Central memory CD8-positive, alpha-beta T cell (primary cell): ENCODE measurements around the gene MPRIP.

Experiments used
- ATAC-seq: fragments of 150-1000 bp; cut with Tn5 transposase; replicated peaks from 2 replicates; pipeline ENCODE4 v1.10.0; 2022; ENCODE audit warnings: mild to moderate bottlenecking, moderate FRiP score, moderate number of reproducible peaks; ENCODE audit not compliant: poor library complexity, severe bottlenecking; ENCODE audit errors: extremely low read depth
- DNase-seq, 2 donors: peaks; one replicate each; pipeline ENCODE4 v3.0.0; 2021; ENCODE audit warnings: low spot score in 2 of 2
- H3K27ac Mint-ChIP-seq: one replicate; pipeline ENCODE4 v1.8.0; 2022; ENCODE audit warnings: low read depth, mild to moderate bottlenecking, moderate library complexity, mixed read lengths
- H3K27me3 Mint-ChIP-seq: one replicate; pipeline ENCODE4 v1.8.0; 2022; ENCODE audit warnings: mixed read lengths
- H3K36me3 Mint-ChIP-seq: one replicate; pipeline ENCODE4 v1.8.0; 2022; ENCODE audit warnings: mild to moderate bottlenecking, moderate library complexity, mixed read lengths; ENCODE audit not compliant: insufficient read depth
- H3K4me1 Mint-ChIP-seq: one replicate; pipeline ENCODE4 v1.8.0; 2022; ENCODE audit warnings: mixed read lengths
- H3K4me3 Mint-ChIP-seq: one replicate; pipeline ENCODE4 v1.8.0; 2022; ENCODE audit warnings: mild to moderate bottlenecking, moderate library complexity, mixed read lengths
- H3K9me3 Mint-ChIP-seq: one replicate; pipeline ENCODE4 v1.8.0; 2022; ENCODE audit warnings: mixed read lengths

The MPRIP gene

GRCh38 chr17:17084941-17085340 lies 42.7 kb downstream of the MPRIP start:
- peaks cover 55% of the 10 kb centered on the region for H3K4me1 Mint-ChIP-seq
- no peaks in the 10 kb centered on the region for H3K9me3 Mint-ChIP-seq
- H3K27ac Mint-ChIP-seq = no peak overlapping the region
- H3K4me3 Mint-ChIP-seq = no peak overlapping the region
- H3K36me3 Mint-ChIP-seq = peaks cover 10% of the 10 kb centered on the region
- DNase-seq (no peak), ATAC-seq (no peak)
- no peaks in the 10 kb centered on the region for H3K27me3 Mint-ChIP-seq

- Mint-ChIP-seq H3K4me1 (peaks cover 53% of the 10 kb centered on the region), H3K27ac (peak overlapping the region; percentile 47), H3K27me3 (no peaks in the 10 kb centered on the region), H3K4me3 (no peak overlapping the region), H3K9me3 (no peaks in the 10 kb centered on the region), H3K36me3 (peaks cover 8% of the 10 kb centered on the region)
- DNase-seq = no peak
- ATAC-seq = no peak
These were observed 44.3 kb downstream of the MPRIP start for GRCh38 chr17:17086585-17086984.

- Mint-ChIP-seq H3K4me3 (peak overlapping the region; percentile 14), H3K36me3 (peaks cover 8% of the 10 kb centered on the region), H3K27ac (peak overlapping the region; percentile 54), H3K9me3 (no peaks in the 10 kb centered on the region), H3K4me1 (peaks cover 62% of the 10 kb centered on the region), H3K27me3 (no peaks in the 10 kb centered on the region)
- ATAC-seq (no peak), DNase-seq (no peak)
These were observed 45.3 kb downstream of the MPRIP start for GRCh38 chr17:17087424-17088015.

GRCh38 chr17:17088086-17088485 lies 45.8 kb downstream of the MPRIP start:
- Mint-ChIP-seq H3K4me3 (peak overlapping the region; percentile 14), H3K36me3 (peaks cover 8% of the 10 kb centered on the region), H3K27ac (peak overlapping the region; percentile 54), H3K27me3 (no peaks in the 10 kb centered on the region), H3K4me1 (peaks cover 63% of the 10 kb centered on the region), H3K9me3 (no peaks in the 10 kb centered on the region)
- no peak for DNase-seq
- ATAC-seq = no peak

- Mint-ChIP-seq H3K4me1 (peaks cover 69% of the 10 kb centered on the region), H3K36me3 (peaks cover 5% of the 10 kb centered on the region), H3K27me3 (no peaks in the 10 kb centered on the region), H3K27ac (peak overlapping the region; percentile 56), H3K4me3 (peak overlapping the region; percentile 14), H3K9me3 (no peaks in the 10 kb centered on the region)
- ATAC-seq = no peak
- DNase-seq = no peak
These were observed 46.6 kb downstream of the MPRIP start for GRCh38 chr17:17088541-17089525.

GRCh38 chr17:17089796-17090641 lies 47.8 kb downstream of the MPRIP start:
- Mint-ChIP-seq H3K27ac (peak overlapping the region; percentile 56), H3K9me3 (no peaks in the 10 kb centered on the region), H3K4me1 (peaks cover 77% of the 10 kb centered on the region), H3K36me3 (peaks cover 3% of the 10 kb centered on the region), H3K27me3 (no peaks in the 10 kb centered on the region), H3K4me3 (no peak overlapping the region)
- ATAC-seq (no peak), DNase-seq (no peak)

- Mint-ChIP-seq H3K27ac (no peak overlapping the region), H3K4me1 (peaks cover 81% of the 10 kb centered on the region), H3K4me3 (no peak overlapping the region), H3K27me3 (no peaks in the 10 kb centered on the region), H3K36me3 (peaks cover 3% of the 10 kb centered on the region), H3K9me3 (no peaks in the 10 kb centered on the region)
- DNase-seq (no peak), ATAC-seq (no peak)
These were observed 48.4 kb downstream of the MPRIP start for GRCh38 chr17:17090642-17091103.

GRCh38 chr17:17091276-17091675 lies 49.0 kb downstream of the MPRIP start:
- Mint-ChIP-seq H3K27me3 (no peaks in the 10 kb centered on the region), H3K4me3 (no peak overlapping the region), H3K27ac (no peak overlapping the region), H3K9me3 (no peaks in the 10 kb centered on the region), H3K36me3 (peaks cover 6% of the 10 kb centered on the region), H3K4me1 (peaks cover 82% of the 10 kb centered on the region)
- DNase-seq (no peak), ATAC-seq (no peak)

- Mint-ChIP-seq H3K27me3 (no peaks in the 10 kb centered on the region), H3K36me3 (peaks cover 6% of the 10 kb centered on the region), H3K27ac (peak overlapping the region; percentile 90), H3K4me1 (peaks cover 74% of the 10 kb centered on the region), H3K9me3 (no peaks in the 10 kb centered on the region), H3K4me3 (no peak overlapping the region)
- DNase-seq = no peak
- no peak for ATAC-seq
These were observed 49.8 kb downstream of the MPRIP start for GRCh38 chr17:17091856-17092756.

- no peaks in the 10 kb centered on the region for H3K27me3 Mint-ChIP-seq
- peak overlapping the region; percentile 90 for H3K27ac Mint-ChIP-seq
- no peak for ATAC-seq
- H3K9me3 Mint-ChIP-seq = no peaks in the 10 kb centered on the region
- no peak overlapping the region for H3K4me3 Mint-ChIP-seq
- peaks cover 58% of the 10 kb centered on the region for H3K4me1 Mint-ChIP-seq
- DNase-seq = no peak
- peaks cover 7% of the 10 kb centered on the region for H3K36me3 Mint-ChIP-seq
These were observed 51.5 kb downstream of the MPRIP start for GRCh38 chr17:17093764-17094163.

GRCh38 chr17:17096438-17097178 lies 54.4 kb downstream of the MPRIP start:
- Mint-ChIP-seq H3K27me3 (no peaks in the 10 kb centered on the region), H3K4me1 (peaks cover 43% of the 10 kb centered on the region)
- no peak for ATAC-seq

More at GRCh38 chr17:17096438-17097178, 54.4 kb downstream of the MPRIP start:
- DNase-seq = no peak
- H3K27ac Mint-ChIP-seq = no peak overlapping the region
- H3K9me3 Mint-ChIP-seq = no peaks in the 10 kb centered on the region
- H3K4me3 Mint-ChIP-seq = no peak overlapping the region
- peaks cover 7% of the 10 kb centered on the region for H3K36me3 Mint-ChIP-seq
